Lung (tissue), 12 donors: ENCODE measurements around the gene KLHL8. TPM values are rescaled to one million over a fixed set of nuclear protein-coding genes. Genes with fewer than 3 reads are reported as not detected.

Experiments
- ATAC-seq: fragments of 200-7000 bp; cut with Tn5 transposase; one replicate; pipeline ENCODE4 v1.9.1; 2020; ENCODE audit warnings: moderate number of reproducible peaks; ENCODE audit not compliant: insufficient read depth, low FRiP score
- DNase-seq, 3 donors: peaks; one replicate each; pipeline ENCODE4 v3.0.0-alpha.2; 2013 to 2017
- H3K27ac ChIP-seq, 2 donors: one replicate each; pipeline ENCODE4 v1.5.1; 2013; ENCODE audit warnings: mild to moderate bottlenecking in 2 of 2, moderate library complexity in 2 of 2, control low read depth in 1 of 2, inconsistent platforms in 1 of 2, low read depth in 1 of 2, low read length in 1 of 2
- H3K27me3 ChIP-seq, 3 donors: one replicate each; pipeline ENCODE4 v1.5.1; 2013; ENCODE audit warnings: low read length in 2 of 3; ENCODE audit not compliant: control insufficient read depth in 3 of 3, insufficient read depth in 3 of 3
- H3K36me3 ChIP-seq, 4 donors: one replicate each; pipeline ENCODE4 v1.5.1; 2013; ENCODE audit warnings: low read length in 4 of 4, mild to moderate bottlenecking in 1 of 4, moderate library complexity in 1 of 4; ENCODE audit not compliant: control insufficient read depth in 4 of 4, insufficient read depth in 4 of 4
- H3K4me1 ChIP-seq, 5 donors: one replicate each; pipeline ENCODE4 v1.5.1; 2013; ENCODE audit warnings: low read length in 5 of 5, mild to moderate bottlenecking in 2 of 5, moderate library complexity in 1 of 5; ENCODE audit not compliant: control insufficient read depth in 5 of 5, insufficient read depth in 5 of 5
- H3K4me3 ChIP-seq: one replicate; pipeline ENCODE4 v1.5.1; 2013; ENCODE audit warnings: mild to moderate bottlenecking, control low read depth, moderate library complexity
- H3K9ac ChIP-seq, 2 donors: one replicate each; pipeline ENCODE4 v1.5.1; 2013; ENCODE audit warnings: low read length in 2 of 2, control low read depth in 1 of 2; ENCODE audit not compliant: insufficient read depth in 1 of 2
- H3K9me3 ChIP-seq, 4 donors: one replicate each; pipeline ENCODE4 v1.5.1; 2013; ENCODE audit warnings: low read length in 3 of 4, mild to moderate bottlenecking in 1 of 4, moderate library complexity in 1 of 4; ENCODE audit not compliant: control insufficient read depth in 4 of 4, insufficient read depth in 3 of 4
- WGBS, 2 donors: extraction: QIAGEN DNeasy Blood & Tissue Kit; methylation state at CpG; one replicate each; pipeline ENCODE4 v1.1.7; 2013; 5-methylcytosine and 5-hydroxymethylcytosine counted together
- polyA plus RNA-seq, 2 donors: library from polyadenylated mRNA; stranded (reverse); fragments of 200-250 nt; gene quantifications; one replicate each; pipeline ENCODE4 v1.2.1, GENCODE V29; 2013
- total RNA-seq, 2 donors: library from RNA; depleted of rRNA in 1 of 2; stranded (reverse); fragments of >200 nt in 1 of 2; gene quantifications; one replicate each; pipeline ENCODE4 v1.2.1, GENCODE V29; 2014 to 2021
- TF ChIP-seq, protein P1 (sequence below): IDR thresholded peaks from 2 replicates; pipeline ENCODE4 v1.5.1; 2012; ENCODE audit warnings: mild to moderate bottlenecking; ENCODE audit errors: control extremely low read depth, extremely low read depth
- donor health status: control.
- donor health status: control.
- donor health status: Bipolar disorder and iron deficiency.
- donor health status: healthy.
- donor health status: DM: yes; HTN: yes; CAD: no.

KLHL8 gene
- total and polyA plus RNA-seq, 4 donors = 3.3 to 23.1 (median 9.9) TPM

DNA sequence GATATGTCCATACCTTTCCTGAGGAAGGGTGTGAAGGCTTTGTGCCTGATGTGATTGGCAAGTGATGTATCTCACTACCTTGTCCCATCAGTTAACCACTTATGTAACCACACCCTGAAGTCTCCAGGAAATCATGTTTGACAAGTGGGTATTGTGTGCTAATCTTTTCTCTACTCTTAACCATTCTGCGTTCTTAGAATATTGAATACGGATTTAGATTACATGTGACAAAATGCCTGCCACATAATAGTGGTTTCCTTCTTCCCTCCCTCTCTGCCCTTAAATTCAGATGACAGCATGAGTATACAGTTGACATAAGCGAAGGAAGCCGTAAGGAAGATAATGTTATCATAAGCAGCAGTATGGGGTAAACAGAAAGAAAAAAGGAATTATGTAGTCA lies 108.4 kb downstream of the KLHL8 start:
- DNase-seq (no peak), ATAC-seq (no peak)
- no peak overlapping the region for H3K4me3 ChIP-seq
- H3K9ac ChIP-seq = no peak overlapping the region
- no peak overlapping the region for H3K27ac ChIP-seq
- H3K27me3 ChIP-seq = no peaks in the 10 kb centered on the region
- WGBS, 2 donors = 69 to 74% methylated on average over 4 of the region's 4 CpGs
- H3K36me3 ChIP-seq = peaks cover 19 to 31% (median 20%) of the 10 kb centered on the region in 4 donors
- no peaks in the 10 kb centered on the region for H3K9me3 ChIP-seq
- TF ChIP-seq, protein P1, sequence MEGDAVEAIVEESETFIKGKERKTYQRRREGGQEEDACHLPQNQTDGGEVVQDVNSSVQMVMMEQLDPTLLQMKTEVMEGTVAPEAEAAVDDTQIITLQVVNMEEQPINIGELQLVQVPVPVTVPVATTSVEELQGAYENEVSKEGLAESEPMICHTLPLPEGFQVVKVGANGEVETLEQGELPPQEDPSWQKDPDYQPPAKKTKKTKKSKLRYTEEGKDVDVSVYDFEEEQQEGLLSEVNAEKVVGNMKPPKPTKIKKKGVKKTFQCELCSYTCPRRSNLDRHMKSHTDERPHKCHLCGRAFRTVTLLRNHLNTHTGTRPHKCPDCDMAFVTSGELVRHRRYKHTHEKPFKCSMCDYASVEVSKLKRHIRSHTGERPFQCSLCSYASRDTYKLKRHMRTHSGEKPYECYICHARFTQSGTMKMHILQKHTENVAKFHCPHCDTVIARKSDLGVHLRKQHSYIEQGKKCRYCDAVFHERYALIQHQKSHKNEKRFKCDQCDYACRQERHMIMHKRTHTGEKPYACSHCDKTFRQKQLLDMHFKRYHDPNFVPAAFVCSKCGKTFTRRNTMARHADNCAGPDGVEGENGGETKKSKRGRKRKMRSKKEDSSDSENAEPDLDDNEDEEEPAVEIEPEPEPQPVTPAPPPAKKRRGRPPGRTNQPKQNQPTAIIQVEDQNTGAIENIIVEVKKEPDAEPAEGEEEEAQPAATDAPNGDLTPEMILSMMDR = no peak
- H3K4me1 ChIP-seq = peaks cover 0 to 6% (median 3%) of the 10 kb centered on the region in 5 donors

Other genes starting within 250 kb of the KLHL8 start
- 1 to 10 TPM in 1 of 2 donors, under 1 TPM in 1; 0.34 to 1.0 TPM for gene HSD17B13, start 102.3 kb upstream of the KLHL8 start, total RNA-seq
- 1 to 10 TPM in 1 of 2 donors, under 1 TPM in 1; 0.15 to 3.1 TPM for gene HSD17B13, start 102.3 kb upstream of the KLHL8 start, polyA plus RNA-seq
- gene HSD17B11, start 170.6 kb upstream of the KLHL8 start, total RNA-seq = 100 to 1,000 TPM in 1 of 2 donors, 10 to 100 TPM in 1; 57.8 to 109 TPM
- 10 to 100 TPM; 43.0 to 53.0 TPM for gene HSD17B11, start 170.6 kb upstream of the KLHL8 start, polyA plus RNA-seq
- 10 to 100 TPM; 20.1 to 27.4 TPM for gene NUDT9, start 202.0 kb upstream of the KLHL8 start, total RNA-seq
- gene NUDT9, start 202.0 kb upstream of the KLHL8 start, polyA plus RNA-seq = 10 to 100 TPM; 37.9 to 72.8 TPM